Loucy (cell line): ENCODE results near the gene MRPS35.

Source experiments
- CTCF ChIP-seq: fragments of 200-600 bp; sonication (generic); conservative IDR thresholded peaks from 2 replicates; pipeline ENCODE4 v1.5.1; 2014; ENCODE audit warnings: mild to moderate bottlenecking, antibody characterized with exemption, low read length
- EZH2phosphoT487 ChIP-seq: fragments of 200-600 bp; IDR thresholded peaks from 2 replicates; pipeline ENCODE4 v1.6.1; 2018; ENCODE audit warnings: antibody characterized with exemption, mild to moderate bottlenecking, moderate library complexity, borderline replicate concordance

GRCh38 chr12:27781680-27782079, 71.0 kb downstream of the MRPS35 start:
- no peak for TF ChIP-seq CTCF
- no peak for TF ChIP-seq EZH2phosphoT487
